Activated naive CD8-positive, alpha-beta T cell treated with anti-CD3 and anti-CD28 coated beads, Interleukin-2, amount 50 U/mL, for 16 hours (primary cell): ENCODE measurements around the gene TOPORS.
"Not testable (repeated sequence)": the region's sequence is repeated elsewhere in the genome, so short reads cannot be mapped to it uniquely, and the experiment has no call there.

ENCODE experiments used
- DNase-seq: peaks from one replicate; pipeline ENCODE4 v3.0.0-alpha.2; 2020; ENCODE audit warnings: low read depth, low spot score

TOPORS gene

GRCh38 chr9:32566770-32567169, 14.4 kb upstream of the TOPORS start:
- DNase-seq = no peak

DNA sequence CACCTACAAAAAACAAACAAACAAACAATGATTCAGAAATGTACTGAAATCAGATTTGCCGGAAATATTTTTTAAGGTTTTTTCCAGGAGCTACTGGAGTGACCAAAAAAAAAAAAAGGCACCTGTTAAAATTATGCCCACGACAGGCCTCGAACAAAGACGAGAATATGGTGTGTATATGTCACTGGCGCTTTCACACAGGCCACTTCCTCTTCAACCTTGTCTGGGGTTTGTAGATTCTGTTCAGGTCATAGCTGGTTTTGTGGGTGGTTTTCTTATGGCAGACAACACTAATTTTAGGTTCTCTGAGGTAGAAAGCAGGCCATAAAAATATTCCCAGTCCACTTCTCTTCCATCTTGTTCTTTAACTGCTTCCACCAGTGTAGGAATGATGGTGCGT, 13.6 kb upstream of the TOPORS start:
- no peak for DNase-seq

GRCh38 chr9:32558408-32558934, 6.1 kb upstream of the TOPORS start:
- DNase-seq = no peak

DNA sequence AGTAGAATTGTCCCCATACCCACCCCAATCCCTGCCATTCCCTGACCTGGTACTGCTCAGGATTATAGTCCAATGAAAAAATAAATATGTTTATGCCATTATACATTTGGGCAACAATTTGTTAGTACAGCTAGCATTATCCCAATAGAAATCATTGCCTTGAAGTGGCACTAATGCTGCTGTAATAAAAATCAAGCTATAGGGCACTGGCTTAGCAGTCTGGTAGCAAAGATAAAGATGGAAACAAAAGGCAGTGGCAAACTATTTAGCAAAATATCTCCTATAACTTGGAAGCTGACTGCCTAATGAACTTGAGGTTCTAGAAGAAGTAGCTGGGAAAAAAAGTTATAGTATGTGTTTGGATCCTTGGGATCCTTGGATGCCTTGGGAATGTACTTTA, 2.2 kb upstream of the TOPORS start:
- DNase-seq = no peak

- no peak for DNase-seq
Observed at GRCh38 chr9:32554107-32554506, 1.7 kb upstream of the TOPORS start.

- no peak for DNase-seq
Observed at GRCh38 chr9:32551276-32552051, 922 bp downstream of the TOPORS start.

- DNase-seq = peak; percentile 85
Observed at GRCh38 chr9:32550562-32551275, 1.7 kb downstream of the TOPORS start.

- DNase-seq = no peak
Observed at GRCh38 chr9:32550150-32550561, 2.2 kb downstream of the TOPORS start.

DNA sequence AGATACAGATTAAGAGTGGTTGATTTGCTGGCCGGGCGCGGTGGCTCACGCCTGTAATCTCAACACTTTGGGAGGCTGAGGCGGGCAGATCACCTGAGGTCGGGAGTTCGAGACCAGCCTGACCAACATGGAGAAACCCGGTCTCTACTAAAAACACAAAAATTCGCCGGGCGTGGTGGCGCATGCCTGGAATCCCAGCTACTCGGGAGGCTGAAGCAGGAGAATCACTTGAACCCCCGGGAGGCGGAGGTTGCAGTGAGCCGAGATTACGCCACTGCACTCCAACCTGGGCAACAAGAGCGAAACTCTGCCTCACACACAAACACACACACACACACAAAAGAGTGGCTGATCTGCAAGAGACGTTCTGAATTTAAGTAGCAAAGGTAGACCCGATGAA, 4.2 kb downstream of the TOPORS start:
- DNase-seq = not testable (repeated sequence)

GRCh38 chr9:32545884-32546283, 6.5 kb downstream of the TOPORS start:
- no peak for DNase-seq

DNA sequence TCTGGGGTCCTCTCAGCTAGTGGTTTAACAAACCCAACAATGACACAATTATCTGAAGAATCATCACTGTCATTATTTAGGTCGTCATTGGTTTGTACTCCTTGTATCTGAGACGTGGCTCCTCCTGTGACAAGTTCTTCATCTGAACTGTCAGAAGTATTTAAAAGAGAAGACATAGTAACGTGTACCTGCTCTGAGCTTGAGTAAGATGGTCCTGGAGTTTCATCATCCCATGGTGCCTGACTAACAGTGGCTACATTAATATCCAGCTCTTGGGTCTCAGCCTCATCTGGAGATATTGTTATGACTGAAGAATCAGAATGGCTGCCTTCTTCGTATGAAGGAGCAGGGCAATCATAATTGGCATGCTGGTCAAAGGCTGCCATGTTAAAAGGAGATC, 9.3 kb downstream of the TOPORS start:
- no peak for DNase-seq

DNA sequence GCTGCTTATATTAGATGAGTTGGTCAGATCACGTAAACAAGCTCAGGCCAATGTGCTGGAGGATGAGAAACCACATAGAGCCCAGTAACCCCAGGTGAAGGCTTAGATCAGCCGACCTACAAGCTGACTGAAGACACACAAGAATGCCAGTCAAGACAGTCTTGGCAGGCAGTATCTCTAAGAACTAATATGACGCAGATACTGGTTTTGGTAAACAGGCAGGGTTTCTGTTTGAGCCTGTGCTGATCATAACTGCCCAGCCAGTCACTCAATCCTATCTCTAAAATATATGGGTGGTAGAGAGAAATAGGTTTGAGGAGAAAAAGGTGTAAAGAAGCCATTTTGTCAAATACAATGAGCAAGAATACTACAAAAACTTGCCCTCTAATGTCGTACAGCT, 18.6 kb downstream of the TOPORS start:
- DNase-seq = no peak

DNA sequence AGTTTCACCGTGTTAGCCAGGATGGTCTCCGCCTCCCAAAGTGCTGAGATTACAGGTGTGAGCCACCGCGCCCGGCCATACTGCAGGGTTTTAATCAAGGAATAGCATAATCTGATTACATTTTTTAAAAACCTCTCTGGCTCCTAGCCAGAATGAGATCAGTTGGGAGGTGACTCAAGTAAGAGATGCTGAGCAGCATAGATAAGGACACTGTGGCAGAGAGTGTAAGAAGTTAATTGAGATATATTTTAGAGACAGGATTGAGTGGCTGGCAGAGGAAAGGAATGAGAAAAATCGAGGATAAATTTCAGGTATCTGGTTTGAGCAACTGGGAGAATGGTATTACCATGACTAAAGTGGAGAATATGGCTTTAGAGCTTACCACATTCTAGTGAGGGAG, 19.1 kb downstream of the TOPORS start:
- no peak for DNase-seq

- no peak for DNase-seq
Observed at GRCh38 chr9:32526707-32527048, 25.7 kb downstream of the TOPORS start.

DNA sequence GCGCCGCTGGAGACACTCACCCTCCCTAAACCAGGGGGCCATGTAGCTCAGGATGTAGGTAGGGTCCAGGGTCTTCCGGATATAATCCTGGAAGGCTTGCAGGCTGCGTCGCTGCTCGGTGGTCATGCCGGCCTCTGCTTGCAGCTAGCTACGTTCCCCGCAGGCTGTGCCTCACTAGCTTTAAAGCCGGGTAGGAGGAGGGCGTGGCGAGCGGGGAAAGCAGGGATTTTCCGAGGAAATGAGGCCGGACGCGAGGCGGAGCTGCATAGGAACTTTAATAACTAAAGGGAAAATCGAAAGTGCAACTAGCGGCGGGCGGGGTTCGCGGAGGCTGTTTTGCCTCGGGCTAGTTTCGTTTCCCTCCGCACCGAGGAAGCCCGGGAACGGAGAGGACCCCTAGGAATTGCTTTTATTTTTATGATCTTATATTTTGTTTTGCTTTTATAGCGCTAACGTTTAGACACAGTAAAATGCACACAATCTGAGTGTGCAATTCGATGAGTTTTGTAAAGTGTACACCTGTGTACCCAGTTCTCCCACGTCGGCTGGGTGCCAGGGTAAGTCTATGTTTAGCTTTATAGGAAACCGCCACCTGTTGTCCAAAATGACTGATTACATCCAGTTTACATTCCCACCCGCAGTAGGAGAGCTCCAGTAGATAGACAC, 26.2 kb downstream of the TOPORS start, which contains the start of gene RIGI:
RIGI (minus strand) TSS at position 156 of the 666 bp plus-strand sequence; CDS start at position 126, 30 bp downstream.
- DNase-seq = no peak

GRCh38 chr9:32525709-32526030, 26.7 kb downstream of the TOPORS start:
- DNase-seq = no peak

DNA sequence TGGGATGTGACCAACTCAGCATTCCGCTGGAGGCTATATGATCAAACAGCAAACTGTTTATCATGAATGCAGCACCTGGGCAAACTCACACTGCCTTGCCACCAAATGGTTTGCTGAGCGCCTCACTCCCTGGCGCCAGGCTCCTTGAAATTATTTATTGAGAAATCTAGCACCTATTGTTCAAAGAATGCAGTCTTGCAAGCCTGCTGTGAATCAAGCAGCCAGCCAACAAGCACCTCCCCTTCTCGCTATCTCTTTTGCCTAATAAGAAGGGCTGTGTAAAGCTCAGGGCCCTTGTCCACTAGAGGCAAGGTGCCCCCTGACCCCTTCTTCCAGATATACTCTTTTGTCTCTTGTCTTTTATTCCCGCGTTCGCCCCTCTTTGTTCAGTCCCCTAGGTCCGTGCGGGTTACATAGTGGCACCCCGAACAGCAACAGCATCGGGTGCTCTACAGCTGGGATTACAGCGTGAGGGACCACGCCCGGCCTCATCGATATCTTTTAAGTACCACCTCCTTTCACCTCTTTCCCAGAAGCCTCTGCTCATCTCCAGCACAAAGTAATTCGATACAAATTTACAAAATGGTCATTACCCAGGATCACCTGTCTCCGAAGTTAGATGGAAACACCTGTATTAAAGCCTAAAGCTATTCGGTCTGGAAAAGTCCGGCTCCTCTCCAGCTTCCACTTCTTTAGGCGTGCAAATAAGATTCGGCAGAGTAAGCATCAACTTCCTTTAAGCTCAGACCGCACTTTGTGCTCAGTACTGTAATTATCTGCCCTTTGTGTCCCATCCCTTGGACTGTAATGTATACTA, 27.3 kb downstream of the TOPORS start:
- DNase-seq = no peak

GRCh38 chr9:32524558-32524891, 27.9 kb downstream of the TOPORS start:
- not testable (repeated sequence) for DNase-seq

DNA sequence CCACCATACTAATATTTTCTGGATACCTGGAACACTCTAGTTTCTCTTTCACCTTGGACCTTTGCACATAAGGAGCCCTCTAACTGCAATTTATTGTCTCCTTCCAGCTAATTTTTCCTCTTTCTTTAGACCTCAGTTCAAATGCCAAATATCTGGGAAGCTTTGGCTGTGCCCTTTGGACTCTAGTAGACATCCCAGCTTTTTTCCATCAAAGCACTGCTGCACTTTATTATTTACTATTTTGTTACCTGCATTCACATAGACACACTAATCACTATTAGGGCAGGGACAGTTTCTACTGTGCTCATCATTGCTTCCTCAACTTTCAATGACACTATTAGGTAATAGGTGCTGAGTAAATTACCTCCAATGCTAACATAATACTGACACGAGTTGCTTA, 28.5 kb downstream of the TOPORS start:
- no peak for DNase-seq

GRCh38 chr9:32518276-32518675, 34.1 kb downstream of the TOPORS start:
- DNase-seq = no peak

- DNase-seq = no peak
Observed at GRCh38 chr9:32516241-32516640, 36.1 kb downstream of the TOPORS start.

GRCh38 chr9:32508728-32509127, 43.7 kb downstream of the TOPORS start:
- DNase-seq = no peak
